Urinary bladder (tissue), 4 donors: Measurements from ENCODE around the gene RFT1. TPM values are rescaled to one million over a fixed set of nuclear protein-coding genes. Genes with fewer than 3 reads are reported as not detected.
A peak's percentile ranks its signal among the peaks of the same experiment; 100 is the strongest.

Experiments
- DNase-seq: peaks from one replicate; pipeline ENCODE4 v3.0.0-alpha.2; 2015; ENCODE audit errors: extremely low spot score
- H3K27ac ChIP-seq: one replicate; pipeline ENCODE4 v1.5.1; 2013; ENCODE audit warnings: low read depth, mild to moderate bottlenecking, moderate library complexity
- H3K36me3 ChIP-seq: one replicate; pipeline ENCODE4 v1.6.1; 2013; ENCODE audit warnings: mild to moderate bottlenecking, moderate library complexity; ENCODE audit not compliant: insufficient read depth
- H3K4me1 ChIP-seq: one replicate; pipeline ENCODE4 v1.6.1; 2013; ENCODE audit warnings: mild to moderate bottlenecking, moderate library complexity; ENCODE audit not compliant: insufficient read depth
- H3K4me3 ChIP-seq: one replicate; pipeline ENCODE4 v1.5.1; 2013; ENCODE audit warnings: low read depth, low read length
- WGBS: extraction: QIAGEN DNeasy Blood & Tissue Kit; methylation state at CpG from one replicate; pipeline ENCODE4 v1.1.7; 2013; 5-methylcytosine and 5-hydroxymethylcytosine counted together
- polyA plus RNA-seq: library from polyadenylated mRNA; stranded (reverse); fragments of 200-250 nt; gene quantifications from one replicate; pipeline ENCODE4 v1.2.3, GENCODE V29; 2013
- total RNA-seq: library from RNA; depleted of rRNA; stranded (reverse); fragments of >200 nt; gene quantifications from one replicate; pipeline ENCODE4 v1.2.3, GENCODE V29; 2014
- donor health status: healthy with polysubstance abuse.
- donor health status: healthy.

RFT1 gene
- total and polyA plus RNA-seq, 2 donors = 11.5 to 14.2 TPM

- WGBS = 85% methylated on average over 2 of the region's 2 CpGs
- Histone ChIP-seq H3K4me3 (no peak overlapping the region), H3K4me1 (no peaks in the 10 kb centered on the region), H3K27ac (no peak overlapping the region), H3K36me3 (no peaks in the 10 kb centered on the region)
- DNase-seq = no peak
Measured at GRCh38 chr3:53051929-53052328, 78.3 kb downstream of the RFT1 start.

DNA sequence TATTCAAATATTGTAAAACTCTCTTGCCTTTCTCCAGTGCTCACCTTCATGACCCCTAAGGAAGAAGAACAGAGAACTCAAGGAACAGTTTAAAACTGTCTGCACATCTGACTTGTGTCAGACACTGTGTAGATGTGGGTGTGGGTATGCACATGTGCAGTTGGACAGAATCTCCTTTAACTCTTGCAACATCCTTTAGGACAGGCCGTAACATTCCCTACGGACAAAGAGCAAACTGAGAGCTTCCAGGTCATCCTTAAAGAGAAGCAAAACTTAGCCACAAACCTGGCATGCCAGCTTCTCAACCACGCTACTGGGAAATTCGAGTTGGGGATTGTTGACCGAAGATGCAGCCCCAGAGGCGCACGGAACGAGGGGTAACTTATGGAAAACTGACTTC, 80.2 kb downstream of the RFT1 start:
- Histone ChIP-seq H3K36me3 (no peaks in the 10 kb centered on the region), H3K4me1 (peaks cover 2% of the 10 kb centered on the region), H3K4me3 (no peak overlapping the region), H3K27ac (no peak overlapping the region)
- WGBS = 82% methylated on average over 8 of the region's 8 CpGs
- no peak for DNase-seq

DNA sequence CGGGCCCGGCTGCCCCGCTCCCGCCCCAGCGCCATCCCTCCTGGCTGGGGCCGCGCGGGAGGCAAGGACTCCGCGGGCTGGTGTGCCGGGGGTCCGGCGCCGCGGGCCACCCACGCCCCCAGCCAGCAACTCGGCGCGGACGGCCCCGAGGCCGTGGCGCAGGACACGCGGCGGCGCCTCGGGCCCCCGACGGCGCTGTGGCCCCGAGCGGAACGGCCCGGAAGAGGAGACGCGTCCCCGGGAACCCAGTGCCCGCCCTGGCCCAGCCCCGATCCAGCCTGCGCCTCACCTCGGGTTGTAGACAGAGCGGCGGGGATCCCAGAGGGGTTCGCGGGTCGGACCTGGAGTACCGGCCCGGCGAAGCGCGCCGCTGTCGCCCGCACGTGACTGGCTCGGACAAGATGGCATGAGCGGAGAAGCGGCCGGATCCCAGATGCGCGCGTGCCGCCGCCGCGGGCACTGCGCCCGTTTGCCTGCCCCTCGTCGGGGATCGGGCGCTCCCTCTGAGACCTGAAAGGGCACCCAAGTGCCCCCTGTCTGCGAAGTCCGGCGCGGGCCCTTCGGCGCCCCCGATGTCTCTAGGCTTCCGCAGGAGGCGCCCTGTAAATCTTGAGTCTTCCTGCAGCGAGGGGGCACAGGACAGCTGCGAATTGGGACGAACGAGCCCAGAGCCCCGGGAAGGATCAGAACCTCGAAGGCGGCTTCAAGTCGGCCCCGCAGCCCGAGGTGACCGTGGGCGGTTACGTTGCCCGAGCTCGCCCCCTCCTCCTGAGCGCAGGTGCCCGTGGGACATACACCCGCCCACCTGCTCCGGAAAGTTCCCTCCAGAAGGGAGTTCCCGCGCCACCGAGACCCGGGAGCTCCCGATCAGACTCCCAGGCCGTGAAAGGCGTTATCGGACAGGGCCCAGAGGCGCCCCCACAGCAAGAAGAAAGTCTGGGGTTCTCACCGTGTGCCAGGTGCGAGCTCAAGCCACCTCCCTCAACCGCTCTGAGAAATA, 83.8 kb downstream of the RFT1 start:
- WGBS = 2% methylated on average over 113 of the region's 113 CpGs
- no peak for DNase-seq
- no peaks in the 10 kb centered on the region for H3K36me3 ChIP-seq
- H3K27ac ChIP-seq = peak overlapping the region; percentile 83
- peak overlapping the region; percentile 98 for H3K4me3 ChIP-seq
- peaks cover 2% of the 10 kb centered on the region for H3K4me1 ChIP-seq

GRCh38 chr3:53045518-53046170, 84.6 kb downstream of the RFT1 start, which contains the start of gene SFMBT1:
Gene SFMBT1, minus strand, starts transcription at chr3:53046073. Its CDS starts 76,945 bp downstream, at chr3:52969128.
- WGBS = 1% methylated on average over 116 of the region's 117 CpGs
- Histone ChIP-seq H3K4me1 (peaks cover 2% of the 10 kb centered on the region), H3K36me3 (no peaks in the 10 kb centered on the region), H3K4me3 (peak within 1 kb of the TSS; percentile 98), H3K27ac (peak within 1 kb of the TSS; percentile 93)
- no peak for DNase-seq

- Histone ChIP-seq H3K4me1 (peaks cover 2% of the 10 kb centered on the region), H3K36me3 (no peaks in the 10 kb centered on the region), H3K27ac (peak overlapping the region; percentile 93), H3K4me3 (peak overlapping the region; percentile 98)
- WGBS = under 1% methylated on average over 90 of the region's 101 CpGs
- no peak for DNase-seq
Measured at GRCh38 chr3:53044711-53045517, 85.3 kb downstream of the RFT1 start.

DNA sequence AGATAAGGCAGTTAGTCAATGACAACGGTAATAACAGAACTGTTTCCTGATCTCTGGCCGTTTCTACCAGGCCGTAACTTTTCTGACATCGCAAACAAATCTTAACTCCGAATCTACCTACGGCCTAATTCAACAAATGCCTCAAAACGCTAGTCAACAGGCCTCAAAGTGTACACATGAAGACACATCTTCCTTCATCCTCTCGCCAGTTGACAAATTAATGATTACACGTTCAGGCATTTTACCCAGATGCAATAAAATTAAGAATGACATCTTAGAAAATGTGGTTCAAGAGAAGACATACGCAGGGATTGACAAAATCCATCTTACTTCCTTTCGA, 85.9 kb downstream of the RFT1 start:
- Histone ChIP-seq H3K4me1 (peaks cover 2% of the 10 kb centered on the region), H3K27ac (peak overlapping the region; percentile 93), H3K36me3 (no peaks in the 10 kb centered on the region), H3K4me3 (peak overlapping the region; percentile 10)
- WGBS = 47% methylated on average over 11 of the region's 11 CpGs
- DNase-seq = no peak

- peak overlapping the region; percentile 59 for H3K27ac ChIP-seq
- 88% methylated on average over 2 of the region's 2 CpGs for WGBS
- peaks cover 2% of the 10 kb centered on the region for H3K4me1 ChIP-seq
- no peaks in the 10 kb centered on the region for H3K36me3 ChIP-seq
- no peak for DNase-seq
- no peak overlapping the region for H3K4me3 ChIP-seq
Measured at GRCh38 chr3:53043738-53044137, 86.5 kb downstream of the RFT1 start.

DNA sequence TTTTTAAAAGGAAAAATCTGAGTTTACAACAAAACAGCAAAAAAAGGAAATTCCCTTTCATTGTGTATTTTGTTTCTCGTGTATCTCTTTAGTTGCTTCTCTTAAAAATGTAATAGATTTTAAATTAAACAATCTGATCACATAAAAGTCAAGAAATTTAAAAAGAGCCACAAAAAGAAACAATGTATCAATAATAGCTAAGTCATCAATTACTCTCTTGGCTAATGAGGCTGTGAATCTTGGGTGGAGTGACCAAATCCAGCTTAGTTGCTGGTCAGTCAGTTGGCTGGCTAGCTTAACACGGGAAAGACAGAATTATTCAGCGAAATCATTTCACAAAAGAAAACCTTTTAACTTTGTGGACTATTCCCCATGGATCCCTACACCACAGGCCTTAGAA, 87.6 kb downstream of the RFT1 start:
- H3K27ac ChIP-seq = no peak overlapping the region
- no peaks in the 10 kb centered on the region for H3K36me3 ChIP-seq
- no peak overlapping the region for H3K4me3 ChIP-seq
- H3K4me1 ChIP-seq = peaks cover 2% of the 10 kb centered on the region
- WGBS = 95% methylated on average over 3 of the region's 3 CpGs
- no peak for DNase-seq

GRCh38 chr3:53040351-53040820, 89.8 kb downstream of the RFT1 start:
- H3K27ac ChIP-seq = no peak overlapping the region
- H3K4me1 ChIP-seq = no peaks in the 10 kb centered on the region
- no peak overlapping the region for H3K4me3 ChIP-seq
- DNase-seq = no peak
- H3K36me3 ChIP-seq = no peaks in the 10 kb centered on the region

DNA sequence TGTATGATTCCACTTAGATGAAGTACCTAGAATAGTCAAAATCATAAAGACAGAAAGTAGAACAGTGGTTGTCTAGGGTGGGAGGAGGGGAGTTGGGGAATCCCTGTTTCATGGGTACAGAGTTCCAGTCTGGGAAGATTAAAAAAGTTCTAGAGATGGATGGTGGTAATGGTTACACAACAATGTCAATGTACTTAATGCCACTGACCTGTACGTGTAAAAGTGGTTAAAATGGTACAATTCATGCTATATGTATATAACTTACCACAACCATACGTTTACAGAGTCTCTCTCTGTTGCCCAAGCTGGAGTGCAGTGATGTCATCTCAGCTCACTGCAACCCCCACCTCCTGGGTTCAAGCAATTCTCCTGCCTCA, 90.9 kb downstream of the RFT1 start:
- DNase-seq = no peak
- Histone ChIP-seq H3K4me1 (no peaks in the 10 kb centered on the region), H3K4me3 (no peak overlapping the region), H3K27ac (no peak overlapping the region), H3K36me3 (no peaks in the 10 kb centered on the region)
- 83% methylated on average over 2 of the region's 2 CpGs for WGBS

- Histone ChIP-seq H3K4me3 (no peak overlapping the region), H3K4me1 (no peaks in the 10 kb centered on the region), H3K36me3 (no peaks in the 10 kb centered on the region), H3K27ac (no peak overlapping the region)
- 89% methylated on average over 5 of the region's 5 CpGs for WGBS
- DNase-seq = no peak
Measured at GRCh38 chr3:53038679-53039375, 91.4 kb downstream of the RFT1 start.
